WI38 (cell line): Measurements from ENCODE around the gene ALDH1L2.

Experiments
- H3K4me3 ChIP-seq: 2 replicates; pipeline ENCODE4 v1.5.1; 2011; ENCODE audit warnings: low read depth, mild to moderate bottlenecking, control low read depth, low read length
- CTCF ChIP-seq: IDR thresholded peaks from 2 replicates; pipeline ENCODE4 v1.5.1; 2012; ENCODE audit warnings: low read depth, mild to moderate bottlenecking, control low read depth, low read length

Gene ALDH1L2

GRCh38 chr12:105032703-105033357, 51.4 kb downstream of the ALDH1L2 start:
- no peak for TF ChIP-seq CTCF
- no peak overlapping the region for H3K4me3 ChIP-seq

GRCh38 chr12:105030820-105031807, 53.1 kb downstream of the ALDH1L2 start:
- no peak for TF ChIP-seq CTCF
- H3K4me3 ChIP-seq, result no peak overlapping the region

GRCh38 chr12:105026411-105026810, 57.8 kb downstream of the ALDH1L2 start:
- TF ChIP-seq CTCF, result no peak
- no peak overlapping the region for H3K4me3 ChIP-seq

- H3K4me3 ChIP-seq, result no peak overlapping the region
- no peak for TF ChIP-seq CTCF
Measured at GRCh38 chr12:105025890-105026289, 58.4 kb downstream of the ALDH1L2 start.

GRCh38 chr12:105024928-105025327, 59.3 kb downstream of the ALDH1L2 start:
- TF ChIP-seq CTCF, result no peak
- H3K4me3 ChIP-seq, result no peak overlapping the region

- TF ChIP-seq CTCF, result no peak
- H3K4me3 ChIP-seq, result no peak overlapping the region
Measured at GRCh38 chr12:105020241-105020962, 63.9 kb downstream of the ALDH1L2 start.
